NCI-H2081 (cell line): Measurements from ENCODE around the gene MAP1LC3B.

Source experiments
- DNase-seq, 2 experiments: peaks; one replicate each; lab custom pipeline; 2025; lab: John Stamatoyannopoulos, UW

Gene MAP1LC3B

GRCh38 chr16:87391950-87392820 lies at the start of gene MAP1LC3B:
Gene MAP1LC3B (plus strand): TSS chr16:87392336. CDS start chr16:87392428, 92 bp downstream.
- DNase-seq, result peak; percentile 86 to 89

GRCh38 chr16:87342504-87342903 lies 49.6 kb upstream of the MAP1LC3B start:
- DNase-seq, result no peak

- no peak for DNase-seq
Observed at GRCh38 chr16:87342978-87343752, 49.0 kb upstream of the MAP1LC3B start.

- DNase-seq, result no peak
Observed at GRCh38 chr16:87343753-87344050, 48.4 kb upstream of the MAP1LC3B start.

- no peak for DNase-seq
Observed at GRCh38 chr16:87344165-87344930, 47.8 kb upstream of the MAP1LC3B start.

GRCh38 chr16:87344931-87345631 lies 47.1 kb upstream of the MAP1LC3B start:
- no peak for DNase-seq

GRCh38 chr16:87345726-87346424 lies 46.3 kb upstream of the MAP1LC3B start:
- DNase-seq, result no peak

- DNase-seq, result no peak
Observed at GRCh38 chr16:87346517-87347060, 45.5 kb upstream of the MAP1LC3B start.

- no peak for DNase-seq
Observed at GRCh38 chr16:87347932-87348615, 44.1 kb upstream of the MAP1LC3B start.

GRCh38 chr16:87348616-87349157 lies 43.4 kb upstream of the MAP1LC3B start:
- no peak for DNase-seq

GRCh38 chr16:87350031-87350430 lies 42.1 kb upstream of the MAP1LC3B start:
- DNase-seq, result no peak

GRCh38 chr16:87350681-87351319 lies 41.3 kb upstream of the MAP1LC3B start:
- no peak for DNase-seq

GRCh38 chr16:87351320-87351698 lies 40.8 kb upstream of the MAP1LC3B start:
- no peak for DNase-seq

GRCh38 chr16:87352818-87353217 lies 39.3 kb upstream of the MAP1LC3B start:
- no peak for DNase-seq

GRCh38 chr16:87353613-87354012 lies 38.5 kb upstream of the MAP1LC3B start:
- DNase-seq, result no peak

GRCh38 chr16:87356491-87356853 lies 35.7 kb upstream of the MAP1LC3B start:
- DNase-seq, result no peak

- DNase-seq, result no peak
Observed at GRCh38 chr16:87358250-87358649, 33.9 kb upstream of the MAP1LC3B start.

- DNase-seq, result no peak
Observed at GRCh38 chr16:87358696-87359095, 33.4 kb upstream of the MAP1LC3B start.

GRCh38 chr16:87359121-87359520 lies 33.0 kb upstream of the MAP1LC3B start:
- DNase-seq, result no peak
